ENCODE data around the gene HFE.

DNA sequence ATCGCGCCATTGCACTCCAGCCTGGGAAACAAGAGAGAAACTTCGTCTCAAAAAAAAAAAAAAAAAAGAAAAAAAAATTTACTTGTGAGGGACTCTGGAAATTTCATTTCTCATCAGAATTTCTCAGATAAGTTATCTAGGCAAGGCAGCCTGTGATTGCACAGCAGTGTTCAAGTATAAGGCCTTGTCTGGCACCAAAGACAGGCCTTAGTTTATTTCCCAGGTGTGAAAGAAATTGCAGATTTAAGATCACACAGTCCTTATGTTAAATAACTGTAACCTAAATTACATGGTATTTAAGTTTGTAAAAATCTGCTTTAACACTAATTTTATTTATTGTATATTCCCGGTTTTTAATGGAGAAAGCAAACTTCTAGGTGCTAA, 34.8 kb downstream of the HFE start:
- TF ChIP-seq, protein P1, sequence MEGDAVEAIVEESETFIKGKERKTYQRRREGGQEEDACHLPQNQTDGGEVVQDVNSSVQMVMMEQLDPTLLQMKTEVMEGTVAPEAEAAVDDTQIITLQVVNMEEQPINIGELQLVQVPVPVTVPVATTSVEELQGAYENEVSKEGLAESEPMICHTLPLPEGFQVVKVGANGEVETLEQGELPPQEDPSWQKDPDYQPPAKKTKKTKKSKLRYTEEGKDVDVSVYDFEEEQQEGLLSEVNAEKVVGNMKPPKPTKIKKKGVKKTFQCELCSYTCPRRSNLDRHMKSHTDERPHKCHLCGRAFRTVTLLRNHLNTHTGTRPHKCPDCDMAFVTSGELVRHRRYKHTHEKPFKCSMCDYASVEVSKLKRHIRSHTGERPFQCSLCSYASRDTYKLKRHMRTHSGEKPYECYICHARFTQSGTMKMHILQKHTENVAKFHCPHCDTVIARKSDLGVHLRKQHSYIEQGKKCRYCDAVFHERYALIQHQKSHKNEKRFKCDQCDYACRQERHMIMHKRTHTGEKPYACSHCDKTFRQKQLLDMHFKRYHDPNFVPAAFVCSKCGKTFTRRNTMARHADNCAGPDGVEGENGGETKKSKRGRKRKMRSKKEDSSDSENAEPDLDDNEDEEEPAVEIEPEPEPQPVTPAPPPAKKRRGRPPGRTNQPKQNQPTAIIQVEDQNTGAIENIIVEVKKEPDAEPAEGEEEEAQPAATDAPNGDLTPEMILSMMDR (IDR thresholded peaks at IDR 0.05; ENCODE audit: low read length): no peak
- TF ChIP-seq EZH2 (optimal IDR thresholded peaks at IDR 0.05; ENCODE audit: low read depth, low read length) (no peak), EZH2phosphoT487 (IDR thresholded peaks at IDR 0.05; ENCODE audit: low read length) (no peak)
